ENCODE results near the gene COX6B1. TPM values are rescaled to one million over a fixed set of nuclear protein-coding genes. Genes with fewer than 3 reads are reported as not detected.
A peak's percentile ranks its signal among the peaks of the same experiment; 100 is the strongest.

The COX6B1 gene
- polyA plus RNA-seq, 1 of the 3 experiments (the other 2 are of a cell fraction) = 826 TPM

DNA sequence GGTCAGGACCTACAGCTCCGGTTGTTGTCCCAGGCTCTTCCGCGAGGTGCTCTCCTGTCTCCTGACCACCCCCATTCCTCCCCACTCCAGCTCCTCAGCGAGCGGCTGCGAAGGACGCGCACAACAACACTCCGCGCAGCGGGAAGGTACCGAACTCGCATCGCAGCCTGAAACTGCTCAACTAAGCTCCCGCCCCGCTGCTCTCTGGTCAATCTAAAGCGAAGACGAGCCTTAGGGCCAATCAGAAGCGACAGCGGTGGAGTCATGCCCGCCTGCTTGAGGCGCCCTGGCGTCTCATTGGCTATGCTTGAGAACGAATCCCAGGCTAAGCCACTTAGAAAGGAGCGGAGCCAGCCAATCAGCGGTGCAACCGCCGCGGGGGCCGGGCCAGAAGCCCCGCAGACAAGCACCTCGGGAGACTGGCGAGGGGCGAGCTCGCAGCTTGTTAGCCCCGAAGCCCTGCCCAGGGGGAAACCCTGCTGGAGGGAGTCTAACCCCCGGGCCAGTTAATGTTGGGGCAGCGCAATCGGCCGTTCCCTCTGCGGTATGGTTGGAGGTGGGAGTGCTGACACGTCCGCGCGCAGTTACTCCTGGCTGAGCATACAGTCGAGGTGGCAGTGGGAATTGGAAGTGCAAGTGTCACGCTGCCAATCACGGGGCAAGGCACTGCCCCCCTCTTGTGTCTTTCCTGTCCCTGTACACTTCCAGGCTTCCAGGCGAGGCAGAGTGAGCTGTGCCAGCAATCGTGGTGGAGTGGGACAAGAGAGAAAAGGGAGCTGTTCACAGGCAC lies 54.3 kb downstream of the COX6B1 start (continued):
- TF ChIP-seq, protein P1, sequence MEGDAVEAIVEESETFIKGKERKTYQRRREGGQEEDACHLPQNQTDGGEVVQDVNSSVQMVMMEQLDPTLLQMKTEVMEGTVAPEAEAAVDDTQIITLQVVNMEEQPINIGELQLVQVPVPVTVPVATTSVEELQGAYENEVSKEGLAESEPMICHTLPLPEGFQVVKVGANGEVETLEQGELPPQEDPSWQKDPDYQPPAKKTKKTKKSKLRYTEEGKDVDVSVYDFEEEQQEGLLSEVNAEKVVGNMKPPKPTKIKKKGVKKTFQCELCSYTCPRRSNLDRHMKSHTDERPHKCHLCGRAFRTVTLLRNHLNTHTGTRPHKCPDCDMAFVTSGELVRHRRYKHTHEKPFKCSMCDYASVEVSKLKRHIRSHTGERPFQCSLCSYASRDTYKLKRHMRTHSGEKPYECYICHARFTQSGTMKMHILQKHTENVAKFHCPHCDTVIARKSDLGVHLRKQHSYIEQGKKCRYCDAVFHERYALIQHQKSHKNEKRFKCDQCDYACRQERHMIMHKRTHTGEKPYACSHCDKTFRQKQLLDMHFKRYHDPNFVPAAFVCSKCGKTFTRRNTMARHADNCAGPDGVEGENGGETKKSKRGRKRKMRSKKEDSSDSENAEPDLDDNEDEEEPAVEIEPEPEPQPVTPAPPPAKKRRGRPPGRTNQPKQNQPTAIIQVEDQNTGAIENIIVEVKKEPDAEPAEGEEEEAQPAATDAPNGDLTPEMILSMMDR (IDR thresholded peaks at IDR 0.05) = no peak
- TF ChIP-seq FOXM1 (IDR thresholded peaks at IDR 0.05; ENCODE audit: low read depth) (no peak), RXRA (IDR thresholded peaks at IDR 0.05; ENCODE audit: borderline replicate concordance, low read depth) (no peak), YY1 (IDR thresholded peaks at IDR 0.05; ENCODE audit: low read depth) (no peak), MXI1 (IDR thresholded peaks at IDR 0.05; ENCODE audit: low read depth, low read length) (peak; percentile 23; the same call in 1 of the 2 replicates), SMC3 (IDR thresholded peaks at IDR 0.05; ENCODE audit: low read depth, low read length) (no peak), JUND (IDR thresholded peaks at IDR 0.05) (no peak), GABPA (IDR thresholded peaks at IDR 0.05; ENCODE audit: low read depth) (no peak), RFX5 (IDR thresholded peaks at IDR 0.05; ENCODE audit: low read length) (peak; percentile 55; the same call in 1 of the 2 replicates), MEF2A (IDR thresholded peaks at IDR 0.05; ENCODE audit: borderline replicate concordance, low read depth) (no peak), TCF12 (IDR thresholded peaks at IDR 0.05) (no peak), FOSL2 (IDR thresholded peaks at IDR 0.05; ENCODE audit: borderline replicate concordance, low read depth) (no peak), CHD2 (IDR thresholded peaks at IDR 0.05; ENCODE audit: low read length, partially characterized antibody) (peak; percentile 94), EZH2phosphoT487 (IDR thresholded peaks at IDR 0.05; ENCODE audit: borderline replicate concordance, low read depth) (no peak), POLR2AphosphoS5 (IDR thresholded peaks at IDR 0.05; ENCODE audit: low read depth, low read length) (no peak), EP300 (IDR thresholded peaks at IDR 0.05; ENCODE audit: borderline replicate concordance in 1 of 2, low read depth in 1 of 2, low read length in 1 of 2) (no peak), SIN3A (IDR thresholded peaks at IDR 0.05; ENCODE audit: borderline replicate concordance, low read depth, low read length) (no peak)
- TF ChIP-seq, protein P2, sequence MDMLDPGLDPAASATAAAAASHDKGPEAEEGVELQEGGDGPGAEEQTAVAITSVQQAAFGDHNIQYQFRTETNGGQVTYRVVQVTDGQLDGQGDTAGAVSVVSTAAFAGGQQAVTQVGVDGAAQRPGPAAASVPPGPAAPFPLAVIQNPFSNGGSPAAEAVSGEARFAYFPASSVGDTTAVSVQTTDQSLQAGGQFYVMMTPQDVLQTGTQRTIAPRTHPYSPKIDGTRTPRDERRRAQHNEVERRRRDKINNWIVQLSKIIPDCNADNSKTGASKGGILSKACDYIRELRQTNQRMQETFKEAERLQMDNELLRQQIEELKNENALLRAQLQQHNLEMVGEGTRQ (IDR thresholded peaks at IDR 0.05; ENCODE audit: borderline replicate concordance, low read depth, low read length) = no peak
- TF ChIP-seq, protein P3, sequence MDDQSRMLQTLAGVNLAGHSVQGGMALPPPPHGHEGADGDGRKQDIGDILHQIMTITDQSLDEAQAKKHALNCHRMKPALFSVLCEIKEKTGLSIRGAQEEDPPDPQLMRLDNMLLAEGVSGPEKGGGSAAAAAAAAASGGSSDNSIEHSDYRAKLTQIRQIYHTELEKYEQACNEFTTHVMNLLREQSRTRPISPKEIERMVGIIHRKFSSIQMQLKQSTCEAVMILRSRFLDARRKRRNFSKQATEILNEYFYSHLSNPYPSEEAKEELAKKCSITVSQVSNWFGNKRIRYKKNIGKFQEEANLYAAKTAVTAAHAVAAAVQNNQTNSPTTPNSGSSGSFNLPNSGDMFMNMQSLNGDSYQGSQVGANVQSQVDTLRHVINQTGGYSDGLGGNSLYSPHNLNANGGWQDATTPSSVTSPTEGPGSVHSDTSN (IDR thresholded peaks at IDR 0.05) = peak; percentile 100
- TF ChIP-seq, protein P4, sequence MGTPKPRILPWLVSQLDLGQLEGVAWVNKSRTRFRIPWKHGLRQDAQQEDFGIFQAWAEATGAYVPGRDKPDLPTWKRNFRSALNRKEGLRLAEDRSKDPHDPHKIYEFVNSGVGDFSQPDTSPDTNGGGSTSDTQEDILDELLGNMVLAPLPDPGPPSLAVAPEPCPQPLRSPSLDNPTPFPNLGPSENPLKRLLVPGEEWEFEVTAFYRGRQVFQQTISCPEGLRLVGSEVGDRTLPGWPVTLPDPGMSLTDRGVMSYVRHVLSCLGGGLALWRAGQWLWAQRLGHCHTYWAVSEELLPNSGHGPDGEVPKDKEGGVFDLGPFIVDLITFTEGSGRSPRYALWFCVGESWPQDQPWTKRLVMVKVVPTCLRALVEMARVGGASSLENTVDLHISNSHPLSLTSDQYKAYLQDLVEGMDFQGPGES (IDR thresholded peaks at IDR 0.05; ENCODE audit: low read depth, low read length) = peak; percentile 98

Measured in SK-N-SH (cell line).